Keratinocyte (primary cell): Measurements from ENCODE around the gene PRPF8. TPM values are rescaled to one million over a fixed set of nuclear protein-coding genes. Genes with fewer than 3 reads are reported as not detected.

Experiments
- DNase-seq: peaks from one replicate; pipeline ENCODE4 v3.0.0-alpha.2; 2011; ENCODE audit warnings: low read depth, missing footprints, low spot score
- FAIRE-seq: peaks from 2 replicates; lab custom pipeline; 2011; peaks lifted over from hg19 to GRCh38; lab: Jason Lieb, UNC
- H2AFZ ChIP-seq: 2 replicates; pipeline ENCODE4 v1.6.0; 2012; ENCODE audit warnings: low read length, control low read depth, inconsistent platforms; ENCODE audit not compliant: control insufficient read depth
- H3K27ac ChIP-seq: 2 replicates; pipeline ENCODE4 v1.5.1; 2011; ENCODE audit warnings: low read length; ENCODE audit not compliant: control insufficient read depth, insufficient read depth
- H3K27me3 ChIP-seq: 3 replicates; pipeline ENCODE4 v1.6.0; 2011; ENCODE audit warnings: low read length; ENCODE audit not compliant: control insufficient read depth, insufficient read depth; ENCODE audit errors: extremely low read depth
- H3K36me3 ChIP-seq, 2 experiments: 2 replicates in 1 of 2; 3 replicates in 1 of 2; pipeline ENCODE4 v1.5.1; 2011; ENCODE audit warnings: low read length in 2 of 2, mild to moderate bottlenecking in 1 of 2; ENCODE audit not compliant: control insufficient read depth in 2 of 2, insufficient read depth in 2 of 2; ENCODE audit errors: extremely low read depth in 1 of 2
- H3K4me1 ChIP-seq: 3 replicates; pipeline ENCODE4 v1.5.1; 2011; ENCODE audit warnings: low read length; ENCODE audit not compliant: control insufficient read depth, insufficient read depth; ENCODE audit errors: extremely low read depth
- H3K4me2 ChIP-seq: 3 replicates; pipeline ENCODE4 v1.6.0; 2011; ENCODE audit warnings: low read depth, low read length; ENCODE audit not compliant: control insufficient read depth, insufficient read depth; ENCODE audit errors: extremely low read depth
- H3K4me3 ChIP-seq, 3 experiments: fragments of 200-600 bp in 1 of 3; sonication (generic) in 1 of 3; 2 replicates in 2 of 3; 3 replicates in 1 of 3; pipeline ENCODE4 v1.5.1; 2011 to 2016; ENCODE audit warnings: low read length in 3 of 3, mild to moderate bottlenecking in 3 of 3, control low read depth in 2 of 3, inconsistent platforms in 1 of 3, low read depth in 1 of 3, mixed read lengths in 1 of 3, mixed run types in 1 of 3, moderate library complexity in 1 of 3; ENCODE audit not compliant: control insufficient read depth in 2 of 3, insufficient read depth in 2 of 3; ENCODE audit errors: extremely low read depth in 1 of 3
- H3K79me2 ChIP-seq: 2 replicates; pipeline ENCODE4 v1.6.0; 2012; ENCODE audit warnings: low read length; ENCODE audit not compliant: control insufficient read depth, insufficient read depth
- H3K9ac ChIP-seq: 3 replicates; pipeline ENCODE4 v1.6.0; 2011; ENCODE audit warnings: low read length; ENCODE audit not compliant: control insufficient read depth, insufficient read depth; ENCODE audit errors: extremely low read depth
- H3K9me1 ChIP-seq: 3 replicates; pipeline ENCODE4 v1.6.0; 2011; ENCODE audit warnings: low read length; ENCODE audit not compliant: control insufficient read depth, insufficient read depth; ENCODE audit errors: extremely low read depth
- H3K9me3 ChIP-seq: 2 replicates; pipeline ENCODE4 v1.5.1; 2012; ENCODE audit warnings: low read depth, low read length; ENCODE audit not compliant: control insufficient read depth
- H4K20me1 ChIP-seq: 3 replicates; pipeline ENCODE4 v1.6.0; 2011; ENCODE audit warnings: low read length; ENCODE audit not compliant: control insufficient read depth, insufficient read depth; ENCODE audit errors: extremely low read depth
- EZH2 ChIP-seq: IDR thresholded peaks from one replicate; pipeline ENCODE4 v1.6.1; 2012; ENCODE audit warnings: inconsistent platforms, mild to moderate bottlenecking, low read length, moderate library complexity
- dilution Hi-C: fragments of 300-500 bp; cut with MboI; formaldehyde crosslinking; loops from one replicate; pipeline ENCODE4 v1.7.0; 2020; ENCODE audit warnings: low sequenced_read_pairs; ENCODE audit not compliant: extremely low pct_ligation_motif_present
- polyA plus RNA-seq, 5 experiments: library from polyadenylated mRNA; depleted of rRNA in 3 of 5; stranded (reverse) in 3 of 5; stranded (forward) in 1 of 5; unstranded in 1 of 5; fragments of >200 nt; gene quantifications; 1 replicate in 1 of 5; 2 replicates in 3 of 5; 3 replicates in 1 of 5; pipeline versions ENCODE4 v1.2.1 to v1.2.3, GENCODE V29; 2011 to 2012; ENCODE audit warnings: missing spikeins in 2 of 5, low read depth in 1 of 5, low replicate concordance in 1 of 5
- TF ChIP-seq, protein P1 (sequence below), 3 experiments: IDR thresholded peaks in 1 of 3; conservative IDR thresholded peaks in 1 of 3; optimal IDR thresholded peaks in 1 of 3; 2 replicates in 2 of 3; 3 replicates in 1 of 3; pipeline versions ENCODE3 to v1.5.1; 2011; ENCODE audit warnings: low read length in 3 of 3, mild to moderate bottlenecking in 3 of 3, moderate library complexity in 2 of 3, control low read depth in 1 of 3, inconsistent platforms in 1 of 3; ENCODE audit not compliant: insufficient read depth in 2 of 3; ENCODE audit errors: extremely low read depth in 1 of 3

Gene PRPF8
- polyA plus RNA-seq, 1 donor (not counting 4 experiments of a cell fraction or from before 2014, with no cell fraction given), result 97.5 TPM

DNA sequence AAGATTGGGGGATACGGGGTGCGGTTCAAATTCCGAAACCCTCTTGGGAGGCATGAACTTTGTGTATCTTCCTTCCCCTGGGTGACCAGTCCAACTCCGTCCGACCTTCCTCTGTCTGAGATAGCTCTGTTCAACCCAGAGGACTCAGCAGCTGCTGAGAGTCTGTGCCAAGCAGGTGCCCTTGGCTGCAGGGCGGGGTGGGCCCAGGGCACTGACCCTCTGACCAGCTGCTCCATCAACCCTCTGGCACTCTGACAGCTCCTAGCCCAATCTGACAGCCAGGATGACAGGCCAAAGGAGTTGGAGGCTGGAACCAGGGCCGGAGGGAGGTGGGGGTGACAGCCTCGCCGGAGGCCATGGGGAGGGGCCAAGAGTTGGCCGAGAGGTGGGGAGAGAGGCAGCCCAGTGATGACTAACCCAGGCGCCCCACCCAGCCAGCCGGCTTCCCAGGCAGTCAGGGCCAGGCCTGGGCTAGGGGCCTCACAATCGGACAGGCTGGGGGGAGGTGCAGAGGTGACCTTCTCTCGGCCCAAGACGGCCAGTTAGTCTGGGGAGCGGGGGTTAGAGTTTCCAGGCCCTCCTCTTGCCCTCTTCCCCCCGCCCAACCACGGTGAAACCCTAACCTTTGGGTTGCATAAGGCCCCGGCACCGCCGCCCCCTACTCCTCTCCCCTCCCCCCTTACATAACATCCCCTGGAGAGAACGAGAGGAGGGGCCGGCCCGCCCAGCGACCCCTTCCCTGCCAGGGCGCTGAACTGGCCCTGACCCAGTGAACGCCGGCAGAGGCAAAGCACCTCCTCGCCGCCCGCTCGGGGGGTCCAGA is 30.5 kb upstream of the PRPF8 start:
- no peaks in the 10 kb centered on the region for H3K9me1 ChIP-seq

DNA sequence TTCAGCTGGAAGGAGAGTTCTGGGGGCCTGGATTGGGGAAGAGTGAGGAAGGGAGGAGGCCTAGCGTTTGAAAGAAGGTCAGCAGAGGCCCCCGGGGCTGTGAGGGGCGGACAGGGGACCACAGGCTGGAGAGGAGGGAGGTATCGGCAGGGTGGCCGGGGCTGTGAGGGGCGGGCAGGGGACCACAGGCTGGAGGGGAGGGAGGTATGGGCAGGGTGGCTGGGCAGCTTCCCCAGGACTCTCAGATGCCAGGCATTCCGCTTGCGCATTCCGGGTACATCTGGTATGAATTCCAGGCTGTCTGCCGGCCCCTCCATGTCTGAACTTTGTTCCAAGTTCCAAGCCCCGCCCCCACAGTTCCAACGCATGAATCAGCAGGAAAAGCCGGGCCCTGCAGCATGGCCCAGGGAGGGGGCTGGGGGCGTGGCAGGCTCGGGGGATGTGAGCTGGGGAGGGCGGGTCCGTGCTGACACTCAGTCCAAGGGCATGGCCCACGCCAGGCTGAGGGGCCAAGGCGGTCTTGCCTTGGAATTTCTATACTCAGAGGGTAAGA is 29.8 kb upstream of the PRPF8 start:
- Histone ChIP-seq H3K36me3 (peaks cover 22 to 25% of the 10 kb centered on the region in 2 experiments), H3K9me1 (no peaks in the 10 kb centered on the region), H3K27me3 (no peaks in the 10 kb centered on the region), H3K9ac (peak overlapping the region; percentile 86), H3K4me3 (peak overlapping the region; percentile 79 to 96 (median 81)), H3K27ac (peak overlapping the region; percentile 86), H2AFZ (no peak overlapping the region), H3K4me1 (peaks cover 38% of the 10 kb centered on the region), H3K79me2 (peaks cover 36% of the 10 kb centered on the region), H3K4me2 (peak overlapping the region; percentile 85), H4K20me1 (peaks cover 32% of the 10 kb centered on the region), H3K9me3 (no peaks in the 10 kb centered on the region)
- TF ChIP-seq EZH2, result no peak
- TF ChIP-seq, protein P1, sequence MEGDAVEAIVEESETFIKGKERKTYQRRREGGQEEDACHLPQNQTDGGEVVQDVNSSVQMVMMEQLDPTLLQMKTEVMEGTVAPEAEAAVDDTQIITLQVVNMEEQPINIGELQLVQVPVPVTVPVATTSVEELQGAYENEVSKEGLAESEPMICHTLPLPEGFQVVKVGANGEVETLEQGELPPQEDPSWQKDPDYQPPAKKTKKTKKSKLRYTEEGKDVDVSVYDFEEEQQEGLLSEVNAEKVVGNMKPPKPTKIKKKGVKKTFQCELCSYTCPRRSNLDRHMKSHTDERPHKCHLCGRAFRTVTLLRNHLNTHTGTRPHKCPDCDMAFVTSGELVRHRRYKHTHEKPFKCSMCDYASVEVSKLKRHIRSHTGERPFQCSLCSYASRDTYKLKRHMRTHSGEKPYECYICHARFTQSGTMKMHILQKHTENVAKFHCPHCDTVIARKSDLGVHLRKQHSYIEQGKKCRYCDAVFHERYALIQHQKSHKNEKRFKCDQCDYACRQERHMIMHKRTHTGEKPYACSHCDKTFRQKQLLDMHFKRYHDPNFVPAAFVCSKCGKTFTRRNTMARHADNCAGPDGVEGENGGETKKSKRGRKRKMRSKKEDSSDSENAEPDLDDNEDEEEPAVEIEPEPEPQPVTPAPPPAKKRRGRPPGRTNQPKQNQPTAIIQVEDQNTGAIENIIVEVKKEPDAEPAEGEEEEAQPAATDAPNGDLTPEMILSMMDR (optimal IDR thresholded peaks at IDR 0.05 in 1 of 3, IDR thresholded peaks at IDR 0.05 in 1 of 3, conservative IDR thresholded peaks at IDR 0.05 in 1 of 3; ENCODE audit: extremely low read depth in 1 of 3, insufficient read depth in 2 of 3, low read length in 3 of 3), result no peak
- FAIRE-seq (no peak), DNase-seq (no peak)
- dilution Hi-C loops, result no loop called here

More for the DNA sequence above, 30.5 kb upstream of the PRPF8 start:
- H3K4me3 ChIP-seq, result peak overlapping the region; percentile 79 to 96 (median 81)
- no peaks in the 10 kb centered on the region for H3K27me3 ChIP-seq
- H3K79me2 ChIP-seq, result peaks cover 36% of the 10 kb centered on the region
- H3K9ac ChIP-seq, result peak overlapping the region; percentile 86
- peak overlapping the region; percentile 85 for H3K4me2 ChIP-seq
- peaks cover 22 to 25% of the 10 kb centered on the region in 2 experiments for H3K36me3 ChIP-seq
- peak overlapping the region; percentile 86 for H3K27ac ChIP-seq
- peaks cover 32% of the 10 kb centered on the region for H4K20me1 ChIP-seq
- peaks cover 41% of the 10 kb centered on the region for H3K4me1 ChIP-seq
- no peaks in the 10 kb centered on the region for H3K9me3 ChIP-seq
- no peak for FAIRE-seq
- no peak for DNase-seq
- dilution Hi-C loops, result no loop called here
- no peak for TF ChIP-seq EZH2
- no peak overlapping the region for H2AFZ ChIP-seq
